Esophagus squamous epithelium (tissue), 5 donors: Measurements from ENCODE around the gene USP16. TPM values are rescaled to one million over a fixed set of nuclear protein-coding genes. Genes with fewer than 3 reads are reported as not detected.
A peak's percentile ranks its signal among the peaks of the same experiment; 100 is the strongest.

Experiments used
- DNase-seq: peaks from one replicate; lab custom pipeline; 2025; lab: John Stamatoyannopoulos, UW
- H3K27ac ChIP-seq, 4 donors: fragments of 200-600 bp; sonication (generic); one replicate each; pipeline ENCODE4 v1.5.1; 2016 to 2019; ENCODE audit warnings: mild to moderate bottlenecking in 1 of 4
- H3K27me3 ChIP-seq, 4 donors: fragments of 200-600 bp; sonication (generic); 1 replicate in 3 of 4; 2 replicates in 1 of 4; pipeline versions ENCODE4 v1.5.1 to v1.6.0; 2017 to 2021; ENCODE audit warnings: antibody characterized with exemption in 1 of 4
- H3K36me3 ChIP-seq, 3 donors: fragments of 200-600 bp; sonication (generic); one replicate each; pipeline ENCODE4 v1.5.1; 2016 to 2019
- H3K4me1 ChIP-seq, 3 donors: fragments of 200-600 bp; sonication (generic); one replicate each; pipeline ENCODE4 v1.5.1; 2017 to 2019
- H3K4me3 ChIP-seq, 4 donors: fragments of 200-600 bp; sonication (generic); 1 replicate in 3 of 4; 2 replicates in 1 of 4; pipeline ENCODE4 v1.5.1; 2016 to 2019; ENCODE audit warnings: mild to moderate bottlenecking in 2 of 4, moderate library complexity in 1 of 4
- H3K9me3 ChIP-seq, 3 donors: fragments of 200-600 bp; sonication (generic); one replicate each; pipeline ENCODE4 v1.5.1; 2016 to 2019
- POLR2A ChIP-seq, 4 donors: fragments of 450-650 bp; IDR thresholded peaks; one replicate each; pipeline ENCODE4 v1.6.1; 2017; ENCODE audit warnings: antibody characterized with exemption in 4 of 4, mild to moderate bottlenecking in 4 of 4, moderate library complexity in 3 of 4
- WGBS, 2 donors: methylation state at CpG; one replicate each; pipeline ENCODE4 v1.1.5; 2018; 5-methylcytosine and 5-hydroxymethylcytosine counted together
- intact Hi-C: fragments of 100-400 bp; cut with DNase I; formaldehyde crosslinking; loops from one replicate; pipeline ENCODE4 v1.15.0; 2022
- total RNA-seq, 4 donors: library from RNA; depleted of rRNA; stranded (reverse); fragments of >200 nt; gene quantifications; one replicate each; pipeline ENCODE4 v1.1.0, GENCODE V29; 2016
- TF ChIP-seq, protein P1 (sequence below), 6 experiments: fragments of 450-650 bp in 4 of 6; fragments of 200-600 bp in 2 of 6; sonication (generic) in 2 of 6; IDR thresholded peaks; one replicate each; pipeline ENCODE4 v1.5.1; 2016 to 2019; ENCODE audit warnings: antibody characterized with exemption in 6 of 6, mild to moderate bottlenecking in 4 of 6, moderate library complexity in 4 of 6
- donor health status: DM: yes; HTN: yes; CAD: no.

The USP16 gene
- total RNA-seq, 4 donors from 2014 or later, result 14.9 to 44.3 (median 27.9) TPM

DNA sequence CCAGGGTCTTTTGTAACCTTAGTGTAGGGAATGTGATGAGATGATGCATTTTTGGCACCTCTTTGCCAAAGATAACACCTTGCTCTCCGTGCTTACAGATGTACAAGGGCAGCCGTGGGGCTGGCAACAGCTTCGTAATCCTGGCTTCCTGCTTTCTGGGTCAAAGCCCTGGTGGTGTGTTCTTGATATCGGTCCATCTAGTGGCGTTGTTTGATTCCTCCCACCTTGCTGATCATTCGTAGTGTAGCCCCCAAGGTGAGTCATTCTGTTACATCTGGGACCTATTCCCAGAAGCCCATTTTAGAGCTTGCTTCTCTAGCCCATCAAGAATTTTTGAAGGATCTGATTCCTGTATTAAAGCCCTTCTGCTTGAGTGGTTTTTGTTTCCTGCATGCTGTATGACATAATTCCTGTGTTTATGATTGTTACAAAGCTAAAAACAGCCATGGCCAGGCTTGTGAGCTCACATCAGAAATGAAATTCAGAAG, 56.0 kb downstream of the USP16 start:
- WGBS, 2 donors, result 55 to 60% methylated on average over 6 of the region's 6 CpGs
- Histone ChIP-seq H3K27me3 (no peaks in the 10 kb centered on the region), H3K27ac (peak overlapping the region in 3 of 4 donors; percentile 25 to 48 (median 26)), H3K9me3 (no peaks in the 10 kb centered on the region), H3K36me3 (no peaks in the 10 kb centered on the region), H3K4me3 (no peak overlapping the region), H3K4me1 (peaks cover 0 to 30% (median 0%) of the 10 kb centered on the region in 3 donors)
- intact Hi-C loops, result no loop called here
- no peak for DNase-seq
- TF ChIP-seq POLR2A (IDR thresholded peaks at IDR 0.05), result no peak
- TF ChIP-seq, protein P1, sequence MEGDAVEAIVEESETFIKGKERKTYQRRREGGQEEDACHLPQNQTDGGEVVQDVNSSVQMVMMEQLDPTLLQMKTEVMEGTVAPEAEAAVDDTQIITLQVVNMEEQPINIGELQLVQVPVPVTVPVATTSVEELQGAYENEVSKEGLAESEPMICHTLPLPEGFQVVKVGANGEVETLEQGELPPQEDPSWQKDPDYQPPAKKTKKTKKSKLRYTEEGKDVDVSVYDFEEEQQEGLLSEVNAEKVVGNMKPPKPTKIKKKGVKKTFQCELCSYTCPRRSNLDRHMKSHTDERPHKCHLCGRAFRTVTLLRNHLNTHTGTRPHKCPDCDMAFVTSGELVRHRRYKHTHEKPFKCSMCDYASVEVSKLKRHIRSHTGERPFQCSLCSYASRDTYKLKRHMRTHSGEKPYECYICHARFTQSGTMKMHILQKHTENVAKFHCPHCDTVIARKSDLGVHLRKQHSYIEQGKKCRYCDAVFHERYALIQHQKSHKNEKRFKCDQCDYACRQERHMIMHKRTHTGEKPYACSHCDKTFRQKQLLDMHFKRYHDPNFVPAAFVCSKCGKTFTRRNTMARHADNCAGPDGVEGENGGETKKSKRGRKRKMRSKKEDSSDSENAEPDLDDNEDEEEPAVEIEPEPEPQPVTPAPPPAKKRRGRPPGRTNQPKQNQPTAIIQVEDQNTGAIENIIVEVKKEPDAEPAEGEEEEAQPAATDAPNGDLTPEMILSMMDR (IDR thresholded peaks at IDR 0.05), result no peak

DNA sequence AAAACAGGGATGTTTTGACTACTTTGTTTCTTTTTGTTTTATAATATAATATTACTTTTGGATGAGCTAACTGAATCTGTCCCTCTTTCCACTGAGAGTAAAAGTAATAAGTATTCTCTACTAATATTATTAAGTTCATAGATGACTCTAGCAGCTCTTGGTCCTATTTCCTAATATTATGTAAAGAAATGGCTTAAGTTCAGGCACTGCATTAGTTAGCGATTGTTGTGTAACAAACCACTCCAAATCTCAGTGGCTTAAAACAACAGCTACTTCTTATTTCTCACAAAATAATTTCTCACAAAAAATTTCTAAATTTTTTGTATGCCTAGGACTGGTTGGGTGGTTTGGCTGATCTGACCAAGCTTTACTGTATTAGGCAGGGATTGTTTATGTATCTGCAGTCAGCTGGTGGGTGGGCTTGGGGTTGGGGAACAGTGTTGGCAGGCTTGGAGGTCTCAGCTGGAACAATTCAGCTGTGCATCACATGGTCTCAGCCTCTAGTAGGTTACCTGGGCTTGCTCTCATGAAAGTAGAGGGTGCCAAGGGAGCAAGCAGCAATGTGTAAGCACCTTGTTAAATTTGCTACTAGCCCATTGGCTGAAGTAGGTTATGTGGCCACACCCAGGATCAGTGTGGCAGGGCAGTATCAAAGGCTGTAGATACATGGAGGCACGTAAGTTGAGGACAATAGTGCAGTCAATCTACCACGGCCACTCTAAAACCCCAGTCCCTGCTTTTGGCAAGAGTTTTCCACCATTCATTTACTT, 57.8 kb downstream of the USP16 start:
- DNase-seq, result no peak
- WGBS, 2 donors, result 73 to 88% methylated on average over 3 of the region's 3 CpGs
- Histone ChIP-seq H3K36me3 (no peaks in the 10 kb centered on the region), H3K4me3 (no peak overlapping the region), H3K4me1 (peaks cover 0 to 19% (median 0%) of the 10 kb centered on the region in 3 donors), H3K27me3 (no peaks in the 10 kb centered on the region), H3K27ac (no peak overlapping the region), H3K9me3 (no peaks in the 10 kb centered on the region)
- no peak for TF ChIP-seq POLR2A (IDR thresholded peaks at IDR 0.05)
- TF ChIP-seq, protein P1 (IDR thresholded peaks at IDR 0.05), result no peak
- intact Hi-C loops, result no loop called here

DNA sequence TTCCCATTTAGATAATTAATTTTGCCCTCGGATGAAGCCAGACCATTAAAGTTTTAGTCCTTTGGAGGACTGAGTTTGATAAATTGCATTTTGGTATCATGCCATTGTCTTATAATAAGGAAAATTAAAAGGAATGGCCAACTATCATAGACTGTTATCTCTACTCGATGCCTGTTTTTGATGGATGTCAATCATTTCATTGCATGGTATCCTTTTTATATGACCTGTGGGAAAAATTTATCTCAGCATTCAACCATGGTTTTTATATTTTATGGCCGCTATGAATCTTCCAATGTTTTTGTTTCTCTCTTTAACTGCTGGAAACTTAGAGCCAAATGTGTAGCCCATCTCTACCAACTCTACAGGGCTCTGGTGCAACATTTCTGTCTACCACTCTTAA, 58.8 kb downstream of the USP16 start:
- peaks cover 0 to 12% (median 0%) of the 10 kb centered on the region in 3 donors for H3K4me1 ChIP-seq
- no peak for DNase-seq
- H3K4me3 ChIP-seq, result no peak overlapping the region
- H3K27me3 ChIP-seq, result no peaks in the 10 kb centered on the region
- intact Hi-C loops, result no loop called here
- no peaks in the 10 kb centered on the region for H3K36me3 ChIP-seq
- no peak overlapping the region for H3K27ac ChIP-seq
- WGBS, 2 donors, result 89 to 92% methylated on average over 3 of the region's 3 CpGs
- no peaks in the 10 kb centered on the region for H3K9me3 ChIP-seq
- TF ChIP-seq POLR2A (IDR thresholded peaks at IDR 0.05), result no peak
- TF ChIP-seq, protein P1 (IDR thresholded peaks at IDR 0.05), result no peak

DNA sequence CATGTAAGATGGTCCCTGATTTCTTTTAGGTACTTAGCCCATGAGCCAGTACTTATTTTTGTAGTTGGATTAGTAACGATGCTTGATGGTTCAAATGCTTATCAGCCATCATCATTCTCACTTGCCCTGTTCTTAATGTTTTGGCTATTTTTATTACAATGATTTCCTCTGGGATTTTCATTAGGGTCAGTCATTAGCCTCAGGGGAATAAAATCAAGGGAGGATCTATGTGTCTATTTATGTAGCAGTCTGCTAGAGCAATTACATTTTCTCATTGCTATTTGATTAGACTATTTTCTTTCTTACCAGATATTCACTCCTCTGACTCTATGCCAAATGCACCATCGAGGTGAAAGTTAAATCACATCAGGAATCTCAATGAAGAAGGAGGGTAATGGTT, 59.9 kb downstream of the USP16 start:
- Histone ChIP-seq H3K9me3 (no peaks in the 10 kb centered on the region), H3K27ac (no peak overlapping the region), H3K36me3 (no peaks in the 10 kb centered on the region), H3K4me1 (peaks cover 0 to 2% (median 0%) of the 10 kb centered on the region in 3 donors), H3K4me3 (no peak overlapping the region), H3K27me3 (no peaks in the 10 kb centered on the region)
- WGBS, 2 donors, result 57 to 70% methylated on average over 2 of the region's 2 CpGs
- intact Hi-C loops, result no loop called here
- no peak for DNase-seq
- no peak for TF ChIP-seq POLR2A (IDR thresholded peaks at IDR 0.05)
- TF ChIP-seq, protein P1 (IDR thresholded peaks at IDR 0.05), result no peak

DNA sequence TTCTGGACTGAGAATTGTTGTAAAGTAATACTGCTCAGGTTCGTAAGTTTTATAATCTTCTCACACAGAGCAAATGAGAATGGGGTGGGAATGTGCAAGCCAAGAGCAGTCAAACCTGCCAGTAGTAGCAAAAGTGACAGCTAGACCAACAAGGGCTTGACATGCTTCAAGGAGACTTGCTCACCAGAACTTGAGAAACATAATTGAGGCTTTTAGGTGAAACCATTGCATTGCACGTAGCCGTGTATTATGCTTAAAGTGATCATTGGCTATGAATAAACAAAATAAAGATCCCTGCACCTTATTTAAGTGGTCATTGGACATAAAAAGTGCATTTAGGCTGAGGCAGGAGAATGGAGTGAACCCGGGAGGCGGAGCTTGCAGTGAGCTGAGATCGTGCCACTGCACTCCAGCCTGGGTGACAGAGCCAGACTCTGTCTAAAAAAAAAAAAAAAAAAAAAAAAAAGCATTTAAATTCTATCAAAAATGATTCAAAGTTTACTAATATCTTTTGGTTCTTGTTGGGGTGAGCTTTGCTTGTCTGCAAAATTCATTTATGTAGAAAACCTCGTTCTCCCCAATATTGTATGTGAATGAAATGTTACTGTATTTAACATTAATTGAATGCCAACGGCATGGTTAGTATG, 60.8 kb downstream of the USP16 start:
- Histone ChIP-seq H3K9me3 (no peaks in the 10 kb centered on the region), H3K4me3 (no peak overlapping the region), H3K4me1 (peaks cover 0 to 2% (median 0%) of the 10 kb centered on the region in 3 donors), H3K36me3 (no peaks in the 10 kb centered on the region), H3K27me3 (no peaks in the 10 kb centered on the region), H3K27ac (no peak overlapping the region)
- 84 to 85% methylated on average over 8 of the region's 8 CpGs for WGBS, 2 donors
- intact Hi-C loops, result no loop called here
- no peak for TF ChIP-seq POLR2A (IDR thresholded peaks at IDR 0.05)
- TF ChIP-seq, protein P1 (IDR thresholded peaks at IDR 0.05), result no peak
- no peak for DNase-seq
